NCI-H2227 (cell line): ENCODE results near the gene RNU6-9.
A peak's percentile ranks its signal among the peaks of the same experiment; 100 is the strongest.

ENCODE experiments used
- DNase-seq: peaks from one replicate; lab custom pipeline; 2025; ENCODE audit not compliant: unreplicated experiment; lab: John Stamatoyannopoulos, UW

Gene RNU6-9

GRCh38 chr19:932648-933552 lies 39.6 kb downstream of the RNU6-9 start:
- no peak for DNase-seq

- no peak for DNase-seq
These were observed 40.2 kb downstream of the RNU6-9 start for GRCh38 chr19:933553-933882.

- DNase-seq, result no peak
These were observed 41.0 kb downstream of the RNU6-9 start for GRCh38 chr19:934197-934840.

- no peak for DNase-seq
These were observed 41.7 kb downstream of the RNU6-9 start for GRCh38 chr19:934865-935479.

GRCh38 chr19:936175-936546 lies 42.9 kb downstream of the RNU6-9 start:
- DNase-seq, result no peak

- no peak for DNase-seq
These were observed 44.0 kb downstream of the RNU6-9 start for GRCh38 chr19:937259-937694.

GRCh38 chr19:938233-938923 lies 45.1 kb downstream of the RNU6-9 start:
- DNase-seq, result no peak

GRCh38 chr19:939439-939838 lies 46.2 kb downstream of the RNU6-9 start:
- DNase-seq, result no peak

GRCh38 chr19:939922-940321 lies 46.6 kb downstream of the RNU6-9 start:
- no peak for DNase-seq

GRCh38 chr19:940591-941291 lies 47.5 kb downstream of the RNU6-9 start:
- peak; percentile 30 for DNase-seq

- no peak for DNase-seq
These were observed 48.2 kb downstream of the RNU6-9 start for GRCh38 chr19:941292-942132.

- no peak for DNase-seq
These were observed 48.9 kb downstream of the RNU6-9 start for GRCh38 chr19:942133-942645.
